PFSK-1 (cell line): ENCODE results near the gene LHX4.

ENCODE experiments used
- FOXP2 ChIP-seq: optimal IDR thresholded peaks from 2 replicates; pipeline ENCODE3; 2011; ENCODE audit warnings: borderline replicate concordance, control low read depth, inconsistent platforms; ENCODE audit not compliant: insufficient read depth; ENCODE audit errors: extremely low read length, extremely low read depth
- POLR2AphosphoS5 ChIP-seq: IDR thresholded peaks from 2 replicates; pipeline ENCODE4 v1.6.1; 2012; ENCODE audit warnings: low read depth, mild to moderate bottlenecking, control low read depth, low read length, moderate library complexity
- SIN3A ChIP-seq: IDR thresholded peaks from 2 replicates; pipeline ENCODE4 v1.6.1; 2012; ENCODE audit warnings: mild to moderate bottlenecking, low read length, moderate library complexity, borderline replicate concordance; ENCODE audit not compliant: insufficient read depth
- TAF1 ChIP-seq: IDR thresholded peaks from 2 replicates; pipeline ENCODE4 v1.6.1; 2012; ENCODE audit warnings: low read length, control low read depth, borderline replicate concordance; ENCODE audit not compliant: insufficient read depth
- TF ChIP-seq, protein P1 (sequence below), 2 experiments: IDR thresholded peaks; 2 replicates each; pipeline versions ENCODE4 v1.6.1 to v1.8.0; 2011 to 2012; ENCODE audit warnings: low read depth in 2 of 2, low read length in 2 of 2, control low read depth in 1 of 2, inconsistent platforms in 1 of 2, mild to moderate bottlenecking in 1 of 2, moderate library complexity in 1 of 2; ENCODE audit not compliant: insufficient read depth in 1 of 2

LHX4 gene

DNA sequence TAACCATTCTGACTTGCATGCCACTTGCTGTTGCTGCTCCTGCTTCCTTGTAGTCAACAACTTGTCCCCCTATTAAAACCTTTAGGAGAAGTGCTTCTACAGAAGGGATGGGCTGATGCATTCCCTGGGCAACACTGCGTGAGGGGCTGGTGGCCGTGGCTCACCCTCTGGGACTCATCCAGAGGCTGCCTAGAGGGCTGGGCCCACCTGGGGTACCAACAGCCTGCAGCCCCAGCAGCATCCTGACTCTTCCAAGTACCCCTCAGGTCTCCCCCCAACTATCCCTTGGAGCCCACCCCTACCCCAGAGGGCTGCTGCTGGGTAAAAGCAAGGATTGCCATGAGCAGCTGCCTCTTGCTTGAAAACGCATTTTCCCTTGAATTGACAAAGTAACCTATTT, 34.7 kb upstream of the LHX4 start:
- TF ChIP-seq POLR2AphosphoS5 = no peak
- TF ChIP-seq TAF1 = no peak
- TF ChIP-seq FOXP2 = no peak
- TF ChIP-seq, protein P1, sequence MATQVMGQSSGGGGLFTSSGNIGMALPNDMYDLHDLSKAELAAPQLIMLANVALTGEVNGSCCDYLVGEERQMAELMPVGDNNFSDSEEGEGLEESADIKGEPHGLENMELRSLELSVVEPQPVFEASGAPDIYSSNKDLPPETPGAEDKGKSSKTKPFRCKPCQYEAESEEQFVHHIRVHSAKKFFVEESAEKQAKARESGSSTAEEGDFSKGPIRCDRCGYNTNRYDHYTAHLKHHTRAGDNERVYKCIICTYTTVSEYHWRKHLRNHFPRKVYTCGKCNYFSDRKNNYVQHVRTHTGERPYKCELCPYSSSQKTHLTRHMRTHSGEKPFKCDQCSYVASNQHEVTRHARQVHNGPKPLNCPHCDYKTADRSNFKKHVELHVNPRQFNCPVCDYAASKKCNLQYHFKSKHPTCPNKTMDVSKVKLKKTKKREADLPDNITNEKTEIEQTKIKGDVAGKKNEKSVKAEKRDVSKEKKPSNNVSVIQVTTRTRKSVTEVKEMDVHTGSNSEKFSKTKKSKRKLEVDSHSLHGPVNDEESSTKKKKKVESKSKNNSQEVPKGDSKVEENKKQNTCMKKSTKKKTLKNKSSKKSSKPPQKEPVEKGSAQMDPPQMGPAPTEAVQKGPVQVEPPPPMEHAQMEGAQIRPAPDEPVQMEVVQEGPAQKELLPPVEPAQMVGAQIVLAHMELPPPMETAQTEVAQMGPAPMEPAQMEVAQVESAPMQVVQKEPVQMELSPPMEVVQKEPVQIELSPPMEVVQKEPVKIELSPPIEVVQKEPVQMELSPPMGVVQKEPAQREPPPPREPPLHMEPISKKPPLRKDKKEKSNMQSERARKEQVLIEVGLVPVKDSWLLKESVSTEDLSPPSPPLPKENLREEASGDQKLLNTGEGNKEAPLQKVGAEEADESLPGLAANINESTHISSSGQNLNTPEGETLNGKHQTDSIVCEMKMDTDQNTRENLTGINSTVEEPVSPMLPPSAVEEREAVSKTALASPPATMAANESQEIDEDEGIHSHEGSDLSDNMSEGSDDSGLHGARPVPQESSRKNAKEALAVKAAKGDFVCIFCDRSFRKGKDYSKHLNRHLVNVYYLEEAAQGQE (IDR thresholded peaks at IDR 0.05; ENCODE audit: insufficient read depth in 1 of 2, low read depth in 2 of 2, low read length in 2 of 2) = no peak
- no peak for TF ChIP-seq SIN3A

DNA sequence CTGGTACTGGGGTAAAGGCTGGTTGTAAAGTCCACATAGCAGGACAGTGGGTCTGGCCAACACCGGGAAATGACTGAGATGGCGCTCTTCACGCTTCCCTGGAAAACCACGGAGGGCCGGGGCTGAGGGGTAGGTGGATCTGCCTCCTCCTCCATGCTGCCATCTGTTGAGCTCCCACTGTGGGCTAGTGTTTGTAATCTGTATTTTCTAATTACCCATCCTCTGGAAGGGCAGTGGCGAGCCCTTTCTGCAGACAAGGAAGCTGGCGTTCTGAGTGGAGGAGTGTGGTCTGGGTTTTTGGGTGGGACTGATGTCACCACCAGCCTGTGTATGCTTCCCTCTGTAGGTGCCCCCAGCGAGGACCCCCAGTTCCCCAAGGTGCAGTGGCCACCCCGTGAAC, 34.1 kb upstream of the LHX4 start:
- TF ChIP-seq SIN3A (no peak), POLR2AphosphoS5 (no peak), TAF1 (no peak), FOXP2 (no peak)
- TF ChIP-seq, protein P1 (IDR thresholded peaks at IDR 0.05; ENCODE audit: insufficient read depth in 1 of 2, low read depth in 2 of 2, low read length in 2 of 2) = no peak

DNA sequence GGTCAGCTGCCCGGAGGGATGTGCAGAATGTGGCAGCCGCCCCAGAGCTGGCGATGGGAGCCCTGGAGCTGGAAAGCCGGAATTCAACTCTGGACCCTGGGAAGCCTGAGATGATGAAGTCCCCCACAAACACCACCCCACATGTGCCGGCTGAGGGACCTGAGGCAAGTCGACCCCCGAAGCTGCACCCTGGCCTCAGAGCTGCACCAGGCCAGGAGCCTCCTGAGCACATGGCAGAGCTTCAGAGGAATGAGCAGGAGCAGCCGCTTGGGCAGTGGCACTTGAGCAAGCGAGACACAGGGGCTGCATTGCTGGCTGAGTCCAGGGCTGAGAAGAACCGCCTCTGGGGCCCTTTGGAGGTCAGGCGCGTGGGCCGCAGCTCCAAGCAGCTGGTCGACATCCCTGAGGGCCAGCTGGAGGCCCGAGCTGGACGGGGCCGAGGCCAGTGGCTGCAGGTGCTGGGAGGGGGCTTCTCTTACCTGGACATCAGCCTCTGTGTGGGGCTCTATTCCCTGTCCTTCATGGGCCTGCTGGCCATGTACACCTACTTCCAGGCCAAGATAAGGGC, 33.5 kb upstream of the LHX4 start:
- TF ChIP-seq, protein P1 (IDR thresholded peaks at IDR 0.05; ENCODE audit: insufficient read depth in 1 of 2, low read depth in 2 of 2, low read length in 2 of 2) = no peak
- TF ChIP-seq TAF1 (no peak), SIN3A (no peak), POLR2AphosphoS5 (no peak), FOXP2 (no peak)

DNA sequence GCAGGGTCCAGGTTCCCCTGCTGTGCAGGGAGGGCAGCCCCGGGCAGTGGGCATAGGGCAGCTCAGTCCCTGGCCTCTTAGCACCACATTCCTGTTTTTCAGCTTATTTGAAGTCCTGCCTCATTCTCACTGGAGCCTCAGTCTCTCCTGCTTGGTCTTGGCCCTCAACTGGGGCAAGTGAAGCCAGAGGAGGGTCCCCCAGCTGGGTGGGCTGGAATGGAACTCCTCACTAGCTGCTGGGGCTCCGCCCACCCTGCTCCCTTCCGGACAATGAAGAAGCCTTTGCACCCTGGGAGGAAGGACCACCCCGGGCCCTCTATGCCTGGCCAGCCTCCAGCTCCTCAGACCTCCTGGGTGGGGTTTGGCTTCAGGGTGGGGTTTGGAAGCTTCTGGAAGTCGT, 32.8 kb upstream of the LHX4 start:
- TF ChIP-seq SIN3A (no peak), TAF1 (no peak), FOXP2 (no peak), POLR2AphosphoS5 (no peak)
- TF ChIP-seq, protein P1 (IDR thresholded peaks at IDR 0.05; ENCODE audit: insufficient read depth in 1 of 2, low read depth in 2 of 2, low read length in 2 of 2) = no peak
